ENCODE measurements around the gene CLHC1. TPM values are rescaled to one million over a fixed set of nuclear protein-coding genes. Genes with fewer than 3 reads are reported as not detected.
"Not testable (repeated sequence)": the region's sequence is repeated elsewhere in the genome, so short reads cannot be mapped to it uniquely, and the experiment has no call there.

The CLHC1 gene
- total and polyA plus RNA-seq, 2 donors (not counting 1 experiment from before 2014, with no cell fraction given) = 2.0 to 12.8 TPM

- no peaks in the 10 kb centered on the region for H3K27me3 ChIP-seq (replicated peaks in 1 of 4; ENCODE audit: control extremely low read depth in 1 of 4, control insufficient read depth in 3 of 4, insufficient read depth in 4 of 4, low read length in 3 of 4)
- ATAC-seq (ENCODE audit: low read depth) (no peak), DNase-seq (no peak)
- no peak overlapping the region for H3K4me3 ChIP-seq (ENCODE audit: control extremely low read depth in 1 of 5, extremely low read depth in 1 of 5, insufficient read depth in 1 of 5, low read depth in 2 of 5, low read length in 4 of 5)
- no peaks in the 10 kb centered on the region for H3K36me3 ChIP-seq (replicated peaks in 1 of 2; ENCODE audit: control extremely low read depth in 1 of 2, control insufficient read depth in 1 of 2, extremely low read depth in 1 of 2, insufficient read depth in 2 of 2, low read length in 1 of 2)
- Mint-ChIP-seq H3K4me1 (peaks cover 7% of the 10 kb centered on the region), H3K27ac (no peak overlapping the region), H3K9me3 (ENCODE audit: insufficient read depth) (no peaks in the 10 kb centered on the region), H3K27me3 (no peaks in the 10 kb centered on the region), H3K4me3 (no peak overlapping the region)
- ChIA-PET POLR2A (no interaction called here), CTCF (interaction anchor here (0.7 kb wide), 1 partner anchor 23 kb away, joined by 4 read pairs; no protein-coding TSS in a partner anchor)
- no peak overlapping the region for H3K27ac ChIP-seq (ENCODE audit: low read length in 2 of 2)
- H3K9ac ChIP-seq (ENCODE audit: low read length) = no peak overlapping the region
- no peaks in the 10 kb centered on the region for H3K79me2 ChIP-seq (ENCODE audit: control insufficient read depth, insufficient read depth, low read length)
- intact Hi-C loops (cut with micrococcal nuclease) = no loop called here
- TF ChIP-seq EZH2 (IDR thresholded peaks at IDR 0.05; ENCODE audit: borderline replicate concordance, insufficient read depth, low read depth, low read length, poor library complexity, severe bottlenecking) = no peak
- TF ChIP-seq CTCF (IDR thresholded peaks at IDR 0.05) = no peak
- no peaks in the 10 kb centered on the region for H4K20me1 ChIP-seq (ENCODE audit: control insufficient read depth, insufficient read depth, low read length, poor library complexity, severe bottlenecking)
- no peak overlapping the region for H3K4me2 ChIP-seq (replicated peaks; ENCODE audit: low read depth, low read length, poor library complexity, severe bottlenecking)
- WGBS (ENCODE audit: insufficient coverage) = 100% methylated on average over 8 of the region's 12 CpGs
- peaks cover 4 to 7% of the 10 kb centered on the region in 2 donors for H3K4me1 ChIP-seq (ENCODE audit: control insufficient read depth in 2 of 2, insufficient read depth in 2 of 2, low read length in 2 of 2)
- no peak overlapping the region for H2AFZ ChIP-seq (ENCODE audit: insufficient read depth, low read depth, low read length, poor library complexity, severe bottlenecking)
- no peaks in the 10 kb centered on the region for H3K9me3 ChIP-seq (ENCODE audit: control extremely low read depth in 1 of 3, control insufficient read depth in 2 of 3, insufficient read depth in 1 of 3, low read length in 2 of 3)
Measured at GRCh38 chr2:55144922-55145820, 86.9 kb downstream of the CLHC1 start.

GRCh38 chr2:55143706-55144105 lies 88.4 kb downstream of the CLHC1 start:
- H3K9me3 ChIP-seq (ENCODE audit: control extremely low read depth in 1 of 3, control insufficient read depth in 2 of 3, insufficient read depth in 1 of 3, low read length in 2 of 3); H3K9ac ChIP-seq (ENCODE audit: low read length); H3K27ac ChIP-seq (ENCODE audit: low read length in 2 of 2); H3K4me1 Mint-ChIP-seq; DNase-seq; intact Hi-C loops (cut with micrococcal nuclease); H3K4me1 ChIP-seq (ENCODE audit: control insufficient read depth in 2 of 2, insufficient read depth in 2 of 2, low read length in 2 of 2); ATAC-seq (ENCODE audit: low read depth); H3K4me3 ChIP-seq (ENCODE audit: control extremely low read depth in 1 of 5, extremely low read depth in 1 of 5, insufficient read depth in 1 of 5, low read depth in 2 of 5, low read length in 4 of 5); H3K27ac Mint-ChIP-seq; H3K27me3 ChIP-seq (replicated peaks in 1 of 4; ENCODE audit: control extremely low read depth in 1 of 4, control insufficient read depth in 3 of 4, insufficient read depth in 4 of 4, low read length in 3 of 4); H3K27me3 Mint-ChIP-seq; H3K9me3 Mint-ChIP-seq (ENCODE audit: insufficient read depth); POLR2A ChIA-PET; H3K4me3 Mint-ChIP-seq; H3K36me3 ChIP-seq (replicated peaks in 1 of 2; ENCODE audit: control extremely low read depth in 1 of 2, control insufficient read depth in 1 of 2, extremely low read depth in 1 of 2, insufficient read depth in 2 of 2, low read length in 1 of 2); H3K4me2 ChIP-seq (replicated peaks; ENCODE audit: low read depth, low read length, poor library complexity, severe bottlenecking); H4K20me1 ChIP-seq (ENCODE audit: control insufficient read depth, insufficient read depth, low read length, poor library complexity, severe bottlenecking); H3K79me2 ChIP-seq (ENCODE audit: control insufficient read depth, insufficient read depth, low read length); H2AFZ ChIP-seq (ENCODE audit: insufficient read depth, low read depth, low read length, poor library complexity, severe bottlenecking): not testable (repeated sequence)
- WGBS (ENCODE audit: insufficient coverage) = 100% methylated on average over 1 of the region's 2 CpGs
- CTCF ChIA-PET = interaction anchor here (0.7 kb wide), 1 partner anchor 22 kb away, joined by 4 read pairs; no protein-coding TSS in a partner anchor

Data from B cell (primary cell).